ENCODE measurements around the gene LRMDA. TPM values are rescaled to one million over a fixed set of nuclear protein-coding genes. Genes with fewer than 3 reads are reported as not detected.

The LRMDA gene
- total RNA-seq, 3 donors from 2014 or later (not counting 1 experiment from before 2014, with no cell fraction given): 1.4 to 2.4 (median 2.1) TPM

- no peak for ATAC-seq
These were observed 322.2 kb downstream of the LRMDA start for GRCh38 chr10:75753621-75754020.

GRCh38 chr10:75754096-75754831, 322.8 kb downstream of the LRMDA start:
- TF ChIP-seq CTCF (IDR thresholded peaks at IDR 0.05): no peak

More at GRCh38 chr10:75753621-75754020, 322.2 kb downstream of the LRMDA start:
- H3K27ac ChIP-seq (ENCODE audit: low read length): no peak overlapping the region
- no peak overlapping the region for H3K4me3 ChIP-seq (ENCODE audit: low read length)
- Mint-ChIP-seq H3K4me1 (no peaks in the 10 kb centered on the region), H3K4me3 (no peak overlapping the region), H3K27ac (no peak overlapping the region), H3K36me3 (no peaks in the 10 kb centered on the region), H3K9me3 (no peaks in the 10 kb centered on the region), H3K27me3 (ENCODE audit: low read depth in 2 of 2) (peaks cover 8 to 10% of the 10 kb centered on the region in 2 donors)
- H3K27me3 ChIP-seq (ENCODE audit: control insufficient read depth, insufficient read depth, low read length): no peaks in the 10 kb centered on the region
- intact Hi-C loops (cut with micrococcal nuclease): no loop called here
- H3K9me3 ChIP-seq (ENCODE audit: control insufficient read depth, insufficient read depth, low read length): no peaks in the 10 kb centered on the region
- no peaks in the 10 kb centered on the region for H3K4me1 ChIP-seq (ENCODE audit: control insufficient read depth, insufficient read depth, low read length)
- TF ChIP-seq CTCF (IDR thresholded peaks at IDR 0.05): no peak
- 68% methylated on average over 3 of the region's 3 CpGs for WGBS (ENCODE audit: insufficient coverage)
- no peak for DNase-seq
- no peaks in the 10 kb centered on the region for H3K36me3 ChIP-seq (ENCODE audit: control insufficient read depth, insufficient read depth, low read length)

GRCh38 chr10:75755528-75755927, 324.1 kb downstream of the LRMDA start:
- H3K4me3 ChIP-seq (ENCODE audit: low read length): no peak overlapping the region
- intact Hi-C loops (cut with micrococcal nuclease): no loop called here
- peaks cover 8 to 10% of the 10 kb centered on the region in 2 donors for H3K27me3 Mint-ChIP-seq (ENCODE audit: low read depth in 2 of 2)
- H3K27me3 ChIP-seq (ENCODE audit: control insufficient read depth, insufficient read depth, low read length): no peaks in the 10 kb centered on the region
- ATAC-seq (no peak), DNase-seq (no peak)
- no peaks in the 10 kb centered on the region for H3K9me3 Mint-ChIP-seq
- no peak overlapping the region for H3K4me3 Mint-ChIP-seq
- no peaks in the 10 kb centered on the region for H3K36me3 Mint-ChIP-seq
- no peaks in the 10 kb centered on the region for H3K4me1 Mint-ChIP-seq
- H3K27ac ChIP-seq (ENCODE audit: low read length): no peak overlapping the region
- no peaks in the 10 kb centered on the region for H3K36me3 ChIP-seq (ENCODE audit: control insufficient read depth, insufficient read depth, low read length)
- H3K9me3 ChIP-seq (ENCODE audit: control insufficient read depth, insufficient read depth, low read length): no peaks in the 10 kb centered on the region
- no peak overlapping the region for H3K27ac Mint-ChIP-seq
- no peak for TF ChIP-seq CTCF (IDR thresholded peaks at IDR 0.05)
- H3K4me1 ChIP-seq (ENCODE audit: control insufficient read depth, insufficient read depth, low read length): no peaks in the 10 kb centered on the region
- WGBS (ENCODE audit: insufficient coverage): 96% methylated on average over 4 of the region's 6 CpGs

More at GRCh38 chr10:75754096-75754831, 322.8 kb downstream of the LRMDA start:
- Histone ChIP-seq H3K36me3 (ENCODE audit: control insufficient read depth, insufficient read depth, low read length) (no peaks in the 10 kb centered on the region), H3K27ac (ENCODE audit: low read length) (no peak overlapping the region), H3K4me3 (ENCODE audit: low read length) (no peak overlapping the region), H3K9me3 (ENCODE audit: control insufficient read depth, insufficient read depth, low read length) (no peaks in the 10 kb centered on the region), H3K27me3 (ENCODE audit: control insufficient read depth, insufficient read depth, low read length) (no peaks in the 10 kb centered on the region), H3K4me1 (ENCODE audit: control insufficient read depth, insufficient read depth, low read length) (no peaks in the 10 kb centered on the region)
- Mint-ChIP-seq H3K36me3 (no peaks in the 10 kb centered on the region), H3K27ac (no peak overlapping the region), H3K4me1 (no peaks in the 10 kb centered on the region), H3K9me3 (no peaks in the 10 kb centered on the region), H3K27me3 (ENCODE audit: low read depth in 2 of 2) (peaks cover 8 to 10% of the 10 kb centered on the region in 2 donors), H3K4me3 (no peak overlapping the region)
- DNase-seq (no peak), ATAC-seq (no peak)
- intact Hi-C loops (cut with micrococcal nuclease): no loop called here
- whole genome bisulfite sequencing (ENCODE audit: insufficient coverage): 87% methylated on average over 6 of the region's 6 CpGs

- Mint-ChIP-seq H3K27ac (no peak overlapping the region), H3K4me3 (no peak overlapping the region), H3K27me3 (ENCODE audit: low read depth in 2 of 2) (peaks cover 0 to 5% of the 10 kb centered on the region in 2 donors), H3K9me3 (no peaks in the 10 kb centered on the region), H3K4me1 (peaks cover 0 to 19% of the 10 kb centered on the region in 2 donors), H3K36me3 (no peaks in the 10 kb centered on the region)
- H3K36me3 ChIP-seq (ENCODE audit: control insufficient read depth, insufficient read depth, low read length): no peaks in the 10 kb centered on the region
- H3K4me1 ChIP-seq (ENCODE audit: control insufficient read depth, insufficient read depth, low read length): no peaks in the 10 kb centered on the region
- ATAC-seq (no peak), DNase-seq (no peak)
- H3K27me3 ChIP-seq (ENCODE audit: control insufficient read depth, insufficient read depth, low read length): no peaks in the 10 kb centered on the region
- no peak overlapping the region for H3K27ac ChIP-seq (ENCODE audit: low read length)
- intact Hi-C loops (cut with micrococcal nuclease): no loop called here
- H3K4me3 ChIP-seq (ENCODE audit: low read length): no peak overlapping the region
- no peaks in the 10 kb centered on the region for H3K9me3 ChIP-seq (ENCODE audit: control insufficient read depth, insufficient read depth, low read length)
- no peak for TF ChIP-seq CTCF (IDR thresholded peaks at IDR 0.05)
- 92% methylated on average over 1 of the region's 2 CpGs for WGBS (ENCODE audit: insufficient coverage)
These were observed 329.9 kb downstream of the LRMDA start for GRCh38 chr10:75761289-75761688.

Measured in natural killer cell (primary cell).